ENCODE measurements around the gene GREM1. TPM values are rescaled to one million over a fixed set of nuclear protein-coding genes. Genes with fewer than 3 reads are reported as not detected.

The GREM1 gene
- total and polyA plus RNA-seq, 5 experiments from 2014 or later, result not detected

- H3K9me3 Mint-ChIP-seq, result peaks cover 0 to 3% (median 0%) of the 10 kb centered on the region in 9 donors
- no peaks in the 10 kb centered on the region for H3K36me3 Mint-ChIP-seq
- H3K27ac Mint-ChIP-seq, result no peak overlapping the region
- no peak overlapping the region for H3K4me3 Mint-ChIP-seq
- POLR2A ChIA-PET, result no interaction called here
- no peaks in the 10 kb centered on the region for H3K4me1 Mint-ChIP-seq
- DNase-seq (no peak), ATAC-seq (no peak)
- H3K27me3 Mint-ChIP-seq, result peaks cover 5 to 44% (median 9%) of the 10 kb centered on the region in 5 donors
Observed at GRCh38 chr15:32746116-32746857, 28.5 kb downstream of the GREM1 start.

GRCh38 chr15:32747921-32748342 is 30.1 kb downstream of the GREM1 start:
- ATAC-seq (no peak), DNase-seq (no peak)
- peaks cover 3 to 35% (median 7%) of the 10 kb centered on the region in 5 donors for H3K27me3 Mint-ChIP-seq
- H3K27ac Mint-ChIP-seq, result no peak overlapping the region
- H3K9me3 Mint-ChIP-seq, result no peaks in the 10 kb centered on the region
- no peaks in the 10 kb centered on the region for H3K36me3 Mint-ChIP-seq
- H3K4me3 Mint-ChIP-seq, result no peak overlapping the region
- POLR2A ChIA-PET, result no interaction called here
- H3K4me1 Mint-ChIP-seq, result no peaks in the 10 kb centered on the region

DNA sequence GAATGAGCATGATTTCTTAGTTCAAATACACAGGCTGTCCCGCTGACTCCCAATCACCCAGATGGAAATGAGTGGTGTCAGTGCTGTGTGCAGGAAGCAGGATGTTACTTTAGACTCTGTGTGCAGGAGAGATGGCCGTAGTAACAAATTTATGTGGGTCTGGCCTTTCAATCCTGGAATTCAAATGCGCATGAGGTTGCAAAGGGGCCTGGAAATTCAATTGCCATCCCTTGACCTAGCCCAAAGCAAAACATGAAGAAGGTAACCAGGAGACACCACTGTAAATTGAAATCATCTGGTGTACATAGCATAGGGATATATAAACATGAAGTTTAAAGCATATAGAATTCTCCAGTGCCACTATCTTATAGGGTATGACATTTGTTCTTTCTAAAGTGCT is 33.2 kb downstream of the GREM1 start:
- DNase-seq, result no peak
- H3K4me3 Mint-ChIP-seq, result no peak overlapping the region
- peaks cover 0 to 2% (median 0%) of the 10 kb centered on the region in 9 donors for H3K9me3 Mint-ChIP-seq
- H3K36me3 Mint-ChIP-seq, result peaks cover 0 to 4% (median 0%) of the 10 kb centered on the region in 3 donors
- peaks cover 3 to 21% (median 9%) of the 10 kb centered on the region in 5 donors for H3K27me3 Mint-ChIP-seq
- no peak for ATAC-seq
- H3K4me1 Mint-ChIP-seq, result no peaks in the 10 kb centered on the region
- no peak overlapping the region for H3K27ac Mint-ChIP-seq
- POLR2A ChIA-PET, result no interaction called here

GRCh38 chr15:32757426-32757825 is 39.6 kb downstream of the GREM1 start:
- Mint-ChIP-seq H3K4me3 (no peak overlapping the region), H3K4me1 (no peaks in the 10 kb centered on the region), H3K9me3 (peaks cover 0 to 5% (median 0%) of the 10 kb centered on the region in 9 donors), H3K27ac (no peak overlapping the region), H3K36me3 (peaks cover 0 to 4% (median 0%) of the 10 kb centered on the region in 3 donors), H3K27me3 (peaks cover 10 to 37% (median 19%) of the 10 kb centered on the region in 5 donors)
- DNase-seq (no peak), ATAC-seq (no peak)
- POLR2A ChIA-PET, result no interaction called here

GRCh38 chr15:32763295-32763694 is 45.5 kb downstream of the GREM1 start:
- Mint-ChIP-seq H3K36me3 (no peaks in the 10 kb centered on the region), H3K27ac (no peak overlapping the region), H3K27me3 (peaks cover 14 to 43% (median 19%) of the 10 kb centered on the region in 5 donors), H3K4me1 (no peaks in the 10 kb centered on the region), H3K9me3 (peaks cover 0 to 2% (median 0%) of the 10 kb centered on the region in 9 donors), H3K4me3 (no peak overlapping the region)
- POLR2A ChIA-PET, result no interaction called here
- DNase-seq (no peak), ATAC-seq (no peak)

DNA sequence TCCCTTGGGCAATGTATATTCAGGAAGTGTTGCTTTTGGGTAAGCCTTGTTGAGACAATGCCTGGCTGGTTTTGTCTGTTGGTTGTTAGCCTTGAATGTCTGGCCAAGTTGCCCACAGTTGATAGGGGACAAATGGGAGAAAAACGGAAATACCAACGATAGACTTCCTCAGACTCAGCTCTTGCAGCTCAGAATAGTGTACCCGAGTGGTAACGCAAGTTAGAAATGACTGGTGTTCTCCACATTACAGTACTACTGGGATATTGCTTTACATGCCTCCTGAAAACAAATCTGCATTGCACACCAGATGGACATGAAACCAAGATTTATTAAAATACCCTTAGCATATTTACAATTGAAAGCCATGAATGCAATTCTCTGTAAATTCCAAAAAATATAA is 47.4 kb downstream of the GREM1 start:
- Mint-ChIP-seq H3K9me3 (no peaks in the 10 kb centered on the region), H3K27me3 (peaks cover 7 to 33% (median 14%) of the 10 kb centered on the region in 5 donors), H3K27ac (no peak overlapping the region), H3K36me3 (no peaks in the 10 kb centered on the region), H3K4me1 (no peaks in the 10 kb centered on the region), H3K4me3 (no peak overlapping the region)
- ATAC-seq, result no peak
- no peak for DNase-seq
- POLR2A ChIA-PET, result no interaction called here

GRCh38 chr15:32766101-32766500 is 48.3 kb downstream of the GREM1 start:
- POLR2A ChIA-PET, result interaction anchor here (0.7 kb wide), 1 partner anchor 48 kb away, joined by 3 read pairs; no protein-coding TSS in a partner anchor
- Mint-ChIP-seq H3K4me3 (no peak overlapping the region), H3K27me3 (peaks cover 2 to 25% (median 12%) of the 10 kb centered on the region in 5 donors), H3K9me3 (no peaks in the 10 kb centered on the region), H3K27ac (no peak overlapping the region), H3K36me3 (no peaks in the 10 kb centered on the region), H3K4me1 (no peaks in the 10 kb centered on the region)
- ATAC-seq, result no peak
- no peak for DNase-seq

GRCh38 chr15:32767236-32767635 is 49.4 kb downstream of the GREM1 start:
- no peak overlapping the region for H3K4me3 Mint-ChIP-seq
- POLR2A ChIA-PET, result no interaction called here
- no peaks in the 10 kb centered on the region for H3K36me3 Mint-ChIP-seq
- H3K27ac Mint-ChIP-seq, result no peak overlapping the region
- no peak for DNase-seq
- ATAC-seq, result no peak
- H3K4me1 Mint-ChIP-seq, result no peaks in the 10 kb centered on the region
- H3K27me3 Mint-ChIP-seq, result peaks cover 0 to 13% (median 10%) of the 10 kb centered on the region in 5 donors
- H3K9me3 Mint-ChIP-seq, result no peaks in the 10 kb centered on the region

DNA sequence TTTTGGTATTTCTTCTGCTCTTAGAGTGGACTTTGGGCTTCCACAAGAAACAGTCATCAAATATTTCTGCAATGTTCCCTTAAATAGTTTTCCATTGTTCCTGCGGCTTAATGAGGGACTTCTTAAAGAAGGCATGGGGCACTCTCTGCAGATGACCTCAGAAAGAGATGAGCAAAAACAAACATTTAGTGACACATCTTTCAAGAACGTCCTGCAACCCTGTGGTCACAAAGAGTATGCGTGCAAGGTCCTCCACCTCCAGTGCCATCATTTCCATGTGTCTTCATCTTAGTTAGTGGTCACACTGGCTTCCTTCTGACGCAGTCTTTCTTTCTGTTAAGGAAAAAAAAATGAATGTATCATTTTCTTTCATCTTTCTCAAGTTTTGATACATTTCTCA is 56.2 kb downstream of the GREM1 start:
- no peaks in the 10 kb centered on the region for H3K4me1 Mint-ChIP-seq
- no peak overlapping the region for H3K27ac Mint-ChIP-seq
- POLR2A ChIA-PET, result no interaction called here
- DNase-seq, result no peak
- peaks cover 5 to 12% (median 7%) of the 10 kb centered on the region in 5 donors for H3K27me3 Mint-ChIP-seq
- no peak overlapping the region for H3K4me3 Mint-ChIP-seq
- ATAC-seq, result no peak
- peaks cover 0 to 41% (median 22%) of the 10 kb centered on the region in 3 donors for H3K36me3 Mint-ChIP-seq
- peaks cover 0 to 9% (median 0%) of the 10 kb centered on the region in 9 donors for H3K9me3 Mint-ChIP-seq

DNA sequence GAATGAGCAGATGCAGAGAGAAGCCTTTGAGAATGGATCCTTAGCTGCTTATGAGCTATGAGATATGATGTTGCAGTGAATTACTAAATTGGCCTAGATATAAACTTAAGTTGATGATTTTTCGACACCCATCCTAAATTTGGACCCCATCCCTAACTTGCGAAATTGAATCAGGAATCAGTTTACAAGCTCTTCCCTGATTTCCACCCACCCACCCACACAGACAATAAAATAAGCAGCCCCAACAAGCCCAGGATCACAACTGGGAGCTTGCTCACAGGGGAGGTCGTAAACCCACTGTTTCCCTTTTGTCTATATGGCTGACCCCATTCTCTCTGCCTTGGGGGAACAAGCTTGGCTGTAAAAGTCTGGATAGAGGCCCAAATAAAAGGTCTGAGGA is 57.3 kb downstream of the GREM1 start:
- Mint-ChIP-seq H3K9me3 (peaks cover 0 to 15% (median 3%) of the 10 kb centered on the region in 9 donors), H3K4me1 (no peaks in the 10 kb centered on the region), H3K27me3 (peaks cover 5 to 12% (median 7%) of the 10 kb centered on the region in 5 donors), H3K36me3 (peaks cover 0 to 44% (median 22%) of the 10 kb centered on the region in 3 donors), H3K27ac (no peak overlapping the region), H3K4me3 (no peak overlapping the region)
- no peak for ATAC-seq
- DNase-seq, result no peak
- POLR2A ChIA-PET, result no interaction called here

- no peak overlapping the region for H3K27ac Mint-ChIP-seq
- no peak overlapping the region for H3K4me3 Mint-ChIP-seq
- peaks cover 0 to 46% (median 20%) of the 10 kb centered on the region in 3 donors for H3K36me3 Mint-ChIP-seq
- peaks cover 5 to 31% (median 11%) of the 10 kb centered on the region in 5 donors for H3K27me3 Mint-ChIP-seq
- peaks cover 0 to 21% (median 5%) of the 10 kb centered on the region in 9 donors for H3K9me3 Mint-ChIP-seq
- H3K4me1 Mint-ChIP-seq, result no peaks in the 10 kb centered on the region
- POLR2A ChIA-PET, result no interaction called here
- ATAC-seq (no peak), DNase-seq (no peak)
Observed at GRCh38 chr15:32778391-32779176, 60.8 kb downstream of the GREM1 start.

- no peak overlapping the region for H3K27ac Mint-ChIP-seq
- POLR2A ChIA-PET, result no interaction called here
Observed at GRCh38 chr15:32781781-32782180, 64.0 kb downstream of the GREM1 start.

GRCh38 chr15:32784581-32784980 is 66.8 kb downstream of the GREM1 start:
- no peak overlapping the region for H3K27ac Mint-ChIP-seq
- no peak for DNase-seq
- peaks cover 0 to 37% (median 4%) of the 10 kb centered on the region in 3 donors for H3K36me3 Mint-ChIP-seq
- POLR2A ChIA-PET, result no interaction called here
- H3K27me3 Mint-ChIP-seq, result peaks cover 3 to 20% (median 5%) of the 10 kb centered on the region in 5 donors
- peaks cover 0 to 6% (median 0%) of the 10 kb centered on the region in 9 donors for H3K9me3 Mint-ChIP-seq
- ATAC-seq, result no peak
- peaks cover 0 to 2% (median 0%) of the 10 kb centered on the region in 4 donors for H3K4me1 Mint-ChIP-seq
- H3K4me3 Mint-ChIP-seq, result no peak overlapping the region

More at GRCh38 chr15:32781781-32782180, 64.0 kb downstream of the GREM1 start:
- no peak overlapping the region for H3K4me3 Mint-ChIP-seq
- H3K27me3 Mint-ChIP-seq, result peaks cover 1 to 20% (median 5%) of the 10 kb centered on the region in 5 donors
- peaks cover 0 to 21% (median 5%) of the 10 kb centered on the region in 9 donors for H3K9me3 Mint-ChIP-seq
- H3K36me3 Mint-ChIP-seq, result peaks cover 0 to 27% (median 12%) of the 10 kb centered on the region in 3 donors
- DNase-seq, result no peak
- no peaks in the 10 kb centered on the region for H3K4me1 Mint-ChIP-seq
- no peak for ATAC-seq
